ENCODE results near the gene KRTAP5-8.

GRCh38 chr11:71566081-71566620 is 28.3 kb downstream of the KRTAP5-8 start:
- TF ChIP-seq RXRA (IDR thresholded peaks at IDR 0.05), result no peak
- no peak for TF ChIP-seq CTCF (IDR thresholded peaks at IDR 0.05; ENCODE audit: low read depth, low read length, missing input control)
- TF ChIP-seq JUND (IDR thresholded peaks at IDR 0.05), result no peak
- no peak for TF ChIP-seq EGR1 (IDR thresholded peaks at IDR 0.05; ENCODE audit: low read depth in 2 of 2)
- TF ChIP-seq ZBTB33 (IDR thresholded peaks at IDR 0.05), result no peak
- TF ChIP-seq GABPA (IDR thresholded peaks at IDR 0.05 in 1 of 2, conservative IDR thresholded peaks at IDR 0.05 in 1 of 2), result no peak
- no peak for TF ChIP-seq ATF3 (IDR thresholded peaks at IDR 0.05)
- TF ChIP-seq YY1 (IDR thresholded peaks at IDR 0.05), result no peak
- TF ChIP-seq SP1 (IDR thresholded peaks at IDR 0.05), result no peak
- TF ChIP-seq MAX (IDR thresholded peaks at IDR 0.05), result no peak
- TF ChIP-seq RAD21 (IDR thresholded peaks at IDR 0.05), result no peak
- no peak for TF ChIP-seq REST (IDR thresholded peaks at IDR 0.05)
